DMS 273 treated with DMSO at 0.1 percent for 48 hours (cell line): ENCODE measurements around the gene SEMA7A.
"Not testable (repeated sequence)": the region's sequence is repeated elsewhere in the genome, so short reads cannot be mapped to it uniquely, and the experiment has no call there.

Experiments
- DNase-seq: peaks from one replicate; lab custom pipeline; 2025; lab: John Stamatoyannopoulos, UW

Gene SEMA7A

DNA sequence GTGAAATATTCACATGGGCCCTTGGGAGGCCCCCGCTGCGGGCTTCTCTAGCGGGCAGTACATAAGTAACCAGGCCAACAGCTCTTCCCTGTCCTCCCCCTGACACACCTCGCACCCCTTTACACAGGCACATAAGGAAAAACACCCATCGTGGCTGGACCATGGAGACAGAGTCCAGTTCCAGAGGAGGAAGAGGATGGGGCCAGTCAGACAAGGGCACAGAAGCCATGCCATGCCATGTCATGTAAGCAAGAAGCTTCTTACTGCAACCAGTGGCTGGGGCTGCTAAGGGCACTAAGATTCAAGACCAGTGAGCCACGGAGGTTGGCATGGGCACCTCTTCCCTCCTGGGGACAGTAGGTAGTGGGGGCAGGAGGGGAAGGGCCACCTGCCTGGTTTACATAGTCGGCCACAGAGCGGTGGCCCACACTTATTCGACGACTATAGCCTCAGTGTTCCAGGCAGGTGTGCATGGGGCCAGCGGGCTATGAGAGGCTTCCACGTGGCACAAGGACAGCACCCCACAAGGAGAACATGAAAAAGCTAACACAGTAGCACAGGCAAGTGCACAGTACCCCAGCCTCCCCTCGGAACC lies 60.6 kb downstream of the SEMA7A start:
- DNase-seq, result no peak

DNA sequence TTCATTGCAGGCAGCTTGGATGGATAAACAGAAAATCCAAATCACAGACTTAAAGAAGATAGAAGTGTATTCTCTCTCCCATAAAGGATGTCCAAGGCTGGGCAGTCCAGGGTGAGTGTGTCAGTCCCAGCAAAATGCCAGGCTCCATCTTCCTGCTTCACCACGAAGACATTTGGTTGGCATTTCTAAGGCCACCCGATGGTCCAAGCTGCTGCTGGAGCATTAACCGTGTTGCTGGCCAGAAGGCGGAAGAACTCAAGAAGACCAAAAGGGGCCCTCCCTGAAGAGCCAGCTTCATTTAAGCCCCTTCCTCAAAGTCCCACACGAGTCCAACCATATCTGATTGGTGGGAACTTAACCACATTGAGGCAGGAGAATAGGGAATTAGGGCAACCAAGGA lies 63.3 kb downstream of the SEMA7A start:
- no peak for DNase-seq

DNA sequence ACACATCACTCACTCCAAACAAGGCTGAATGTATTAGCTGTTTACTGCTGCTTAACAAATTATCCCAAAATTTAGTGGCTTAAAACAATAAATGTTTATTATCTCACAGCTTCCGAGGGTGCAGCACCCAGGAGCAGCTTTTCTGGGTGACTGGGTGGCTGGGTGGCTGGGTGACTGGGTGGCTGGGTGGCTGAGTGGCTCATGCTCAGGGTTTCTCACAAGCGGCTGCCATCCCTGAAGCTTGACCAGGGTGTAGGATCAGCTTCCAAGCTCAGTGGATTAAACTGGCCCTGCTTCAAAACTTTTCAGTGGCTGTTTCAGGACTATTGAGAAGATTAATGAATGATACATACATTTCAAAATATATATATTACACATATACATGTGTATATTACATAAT lies 64.0 kb downstream of the SEMA7A start:
- DNase-seq, result no peak

DNA sequence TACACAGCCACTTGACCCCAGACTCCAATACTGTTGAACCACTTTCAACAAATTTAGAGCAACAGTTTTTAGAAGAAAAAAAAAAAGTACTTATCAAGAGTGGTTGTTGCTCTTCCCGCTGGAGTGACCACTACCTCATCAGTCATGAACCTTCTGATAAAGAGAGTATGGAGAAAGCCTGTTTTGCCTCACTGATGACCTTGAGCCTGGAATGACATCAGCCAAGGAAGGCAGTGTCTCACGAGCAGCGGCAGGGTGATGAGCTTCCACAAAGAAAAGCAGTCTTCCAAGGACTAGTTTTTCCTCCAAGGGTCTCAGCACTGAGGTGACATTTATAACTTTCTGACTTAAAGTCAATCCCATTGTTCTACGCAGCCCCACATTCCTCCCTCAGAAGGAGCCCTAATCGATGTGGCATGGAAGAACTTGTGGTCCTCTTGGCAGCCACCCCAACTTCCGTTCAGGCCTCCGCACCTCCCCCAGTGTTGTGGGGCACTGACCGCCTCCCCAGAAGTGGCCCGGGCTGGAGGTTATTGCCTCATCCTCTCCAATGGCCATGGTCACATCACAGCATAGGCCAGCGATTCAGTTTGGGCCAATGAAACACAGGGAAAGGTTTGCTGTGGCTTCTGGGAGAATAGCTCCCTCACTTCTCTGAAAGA lies 64.5 kb downstream of the SEMA7A start:
- no peak for DNase-seq

DNA sequence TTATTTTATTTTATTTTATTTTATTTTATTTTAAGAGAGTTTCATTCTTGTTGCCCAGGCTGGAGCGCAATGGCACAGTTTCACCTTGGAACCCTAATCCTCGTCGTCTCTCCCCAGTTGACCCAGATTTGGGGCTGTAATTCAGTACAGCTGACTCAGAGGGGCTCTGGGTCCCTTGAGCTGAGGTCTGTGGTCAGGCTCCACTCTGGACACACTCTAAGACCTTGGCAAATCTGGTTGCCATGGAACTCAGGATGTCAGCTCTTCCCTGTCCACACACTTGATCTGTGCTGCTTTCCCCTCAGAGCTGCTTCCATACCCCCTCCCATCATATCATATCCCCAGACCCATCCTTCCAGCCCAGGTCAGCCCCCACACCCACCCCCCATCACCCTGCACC lies 65.6 kb downstream of the SEMA7A start:
- no peak for DNase-seq

DNA sequence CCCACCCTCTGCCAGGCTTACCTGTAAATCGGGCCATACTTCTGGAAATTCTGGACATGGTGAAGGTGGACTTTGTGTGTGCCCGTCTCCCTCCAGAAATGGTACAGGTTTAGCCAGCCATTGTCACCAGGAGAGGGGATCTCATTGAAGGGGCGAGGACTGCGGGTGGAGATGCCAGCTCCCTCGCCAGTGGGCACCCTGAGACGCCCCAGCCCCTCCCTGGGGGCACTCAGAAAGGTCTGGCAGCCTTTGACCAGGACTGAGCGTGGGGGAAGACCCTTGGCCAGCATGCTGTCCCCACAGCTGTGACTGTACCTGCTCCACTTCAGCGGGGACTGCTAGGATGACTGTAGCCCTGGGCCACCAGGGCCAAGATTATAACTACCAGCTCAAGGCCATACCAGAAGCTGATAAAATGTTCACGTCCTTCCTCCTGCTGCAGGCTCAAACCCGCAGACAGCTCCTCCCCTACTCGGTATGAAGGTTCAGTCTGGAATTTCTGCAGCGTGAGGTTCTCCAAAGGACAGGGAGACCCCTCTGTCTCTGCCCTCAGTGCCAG lies 66.4 kb downstream of the SEMA7A start, which contains the start of gene CYP11A1:
Gene CYP11A1, minus strand, starts transcription at position 351 of the 559 bp plus-strand sequence. Its CDS starts 61 bp downstream, at position 290.
- no peak for DNase-seq

DNA sequence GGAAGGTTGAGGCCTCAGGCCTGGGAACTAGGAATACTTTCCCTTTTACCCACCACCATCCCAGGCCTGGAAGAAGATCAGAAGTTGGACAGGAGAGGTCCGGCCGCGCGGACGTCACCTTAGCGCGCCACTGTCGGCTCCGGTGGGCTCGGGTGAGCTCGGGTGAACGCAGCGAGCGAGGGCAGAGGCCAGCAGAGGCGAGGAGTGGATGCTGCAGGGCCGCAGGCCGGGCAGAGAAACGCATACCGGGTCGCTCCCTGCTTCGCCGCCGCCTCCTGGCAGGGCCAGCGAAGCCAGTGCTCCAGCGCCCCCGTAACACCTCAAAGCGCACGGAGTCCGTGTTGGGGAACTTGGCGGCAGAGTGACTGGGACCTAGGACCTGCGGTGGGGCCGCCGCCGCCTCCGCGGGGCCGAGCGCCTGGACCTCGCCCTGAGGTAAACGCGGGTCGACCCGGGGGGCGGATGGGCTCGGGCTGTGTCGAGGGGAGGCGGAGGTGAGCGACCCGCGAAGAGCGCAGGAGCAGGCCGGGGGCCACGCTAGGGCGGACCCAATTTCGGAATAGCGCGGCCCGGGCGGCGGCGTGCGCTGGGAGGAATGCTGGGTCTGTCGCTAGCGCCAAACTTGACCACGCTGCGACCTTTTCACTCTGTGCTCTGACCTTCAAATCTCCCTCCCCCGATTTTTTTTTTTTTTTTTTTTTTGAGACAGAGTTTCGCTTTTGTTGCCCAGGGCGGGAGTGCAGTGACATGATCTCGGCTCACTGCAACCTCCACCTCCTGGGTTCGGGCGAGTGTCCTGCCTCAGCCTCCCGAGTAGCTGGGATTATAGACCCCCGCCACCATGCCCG lies 67.9 kb downstream of the SEMA7A start:
- DNase-seq, result no peak

DNA sequence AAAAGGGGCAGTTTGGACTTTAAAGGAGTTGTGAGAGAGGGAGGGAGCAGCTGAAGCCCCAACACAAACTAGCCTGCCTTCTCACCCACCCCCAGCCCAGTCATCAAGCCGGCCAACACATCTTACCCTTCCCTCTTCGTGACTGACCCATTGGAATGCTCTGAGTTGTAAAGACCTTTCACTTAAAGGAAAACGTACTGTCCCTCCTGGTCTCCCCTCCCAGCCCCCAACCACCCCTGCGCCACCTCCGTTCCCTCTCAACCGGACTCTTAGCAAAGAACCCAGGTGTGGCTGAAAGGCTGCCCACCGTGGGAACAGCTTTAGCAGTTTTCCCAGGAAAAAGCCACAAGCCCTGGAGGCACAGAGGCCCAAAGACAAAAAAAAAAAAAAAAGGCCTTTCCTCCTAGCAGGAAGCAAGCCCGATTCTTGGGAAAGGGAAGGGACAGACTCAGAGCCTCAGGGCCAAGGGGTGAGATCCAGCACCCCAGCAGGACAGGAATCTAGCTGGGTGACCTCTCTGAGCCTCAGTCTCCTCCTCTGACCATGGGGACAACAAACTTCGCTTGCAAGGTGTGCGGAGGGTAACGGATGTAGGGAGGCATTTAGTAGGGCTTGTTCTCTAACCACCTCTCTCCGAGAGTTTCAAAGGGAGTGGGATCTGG lies 68.7 kb downstream of the SEMA7A start:
- no peak for DNase-seq

DNA sequence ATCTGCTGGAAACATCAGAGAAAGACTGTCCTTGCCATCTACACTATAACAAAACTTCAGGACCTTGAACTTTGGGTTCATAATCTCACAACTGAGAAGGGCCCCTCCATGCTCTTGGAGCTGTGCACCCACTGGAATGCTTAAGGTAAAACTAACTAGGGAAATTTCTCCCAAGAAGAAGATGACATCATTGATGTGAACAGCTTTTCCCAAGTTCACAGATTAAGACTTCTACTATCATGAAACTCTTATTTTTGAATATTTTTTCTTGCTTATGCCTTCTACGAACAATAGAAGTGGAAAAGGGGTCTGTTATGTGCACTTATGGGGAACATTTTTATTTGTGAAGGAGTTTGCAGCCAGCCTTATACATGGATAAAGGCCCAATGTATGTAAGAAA lies 71.3 kb downstream of the SEMA7A start:
- DNase-seq, result no peak

DNA sequence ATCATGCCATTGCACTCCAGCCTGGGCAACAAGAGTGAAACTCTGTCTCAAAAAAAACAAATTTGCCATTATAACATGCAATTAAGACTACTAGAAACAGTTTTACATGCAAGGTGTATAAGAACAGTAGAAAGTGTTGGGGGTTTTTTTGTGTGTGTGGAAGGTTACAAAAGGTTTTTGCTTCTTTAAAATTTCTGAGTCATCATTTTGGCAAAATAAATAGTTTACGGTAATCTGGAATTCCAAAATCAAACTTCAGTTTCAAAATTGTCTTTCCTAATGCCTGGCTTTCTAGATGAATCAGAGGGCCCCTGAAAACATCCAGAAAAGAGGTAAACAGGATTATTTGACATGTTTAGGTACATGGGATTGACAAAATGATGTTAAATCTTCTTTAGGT lies 72.9 kb downstream of the SEMA7A start:
- DNase-seq, result not testable (repeated sequence)

DNA sequence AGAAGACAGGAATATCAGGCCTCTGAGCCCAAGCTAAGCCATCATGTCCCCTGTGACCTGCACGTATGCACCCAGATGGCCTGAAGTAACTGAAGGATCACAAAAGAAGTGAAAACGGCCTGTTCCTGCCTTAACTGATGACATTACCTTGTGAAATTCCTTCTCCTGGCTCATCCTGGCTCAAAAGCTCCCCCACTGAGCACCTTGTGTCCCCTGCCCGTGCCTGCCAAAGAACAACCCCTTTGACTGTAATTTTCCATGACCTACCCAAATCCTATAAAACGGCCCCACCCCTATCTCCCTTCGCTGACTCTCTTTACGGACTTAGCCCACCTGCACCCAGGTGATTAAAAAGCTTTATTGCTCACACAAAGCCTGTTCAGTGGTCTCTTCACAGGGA lies 74.4 kb downstream of the SEMA7A start:
- DNase-seq, result not testable (repeated sequence)
